HG02973 (cell line): ENCODE results near the gene JAG2.

Experiments
- ATAC-seq: cut with Tn5 transposase; IDR thresholded peaks from one replicate; pipeline ENCODE4 v1.9.1; 2021; ENCODE audit warnings: moderate library complexity; ENCODE audit not compliant: unreplicated experiment

Gene JAG2

DNA sequence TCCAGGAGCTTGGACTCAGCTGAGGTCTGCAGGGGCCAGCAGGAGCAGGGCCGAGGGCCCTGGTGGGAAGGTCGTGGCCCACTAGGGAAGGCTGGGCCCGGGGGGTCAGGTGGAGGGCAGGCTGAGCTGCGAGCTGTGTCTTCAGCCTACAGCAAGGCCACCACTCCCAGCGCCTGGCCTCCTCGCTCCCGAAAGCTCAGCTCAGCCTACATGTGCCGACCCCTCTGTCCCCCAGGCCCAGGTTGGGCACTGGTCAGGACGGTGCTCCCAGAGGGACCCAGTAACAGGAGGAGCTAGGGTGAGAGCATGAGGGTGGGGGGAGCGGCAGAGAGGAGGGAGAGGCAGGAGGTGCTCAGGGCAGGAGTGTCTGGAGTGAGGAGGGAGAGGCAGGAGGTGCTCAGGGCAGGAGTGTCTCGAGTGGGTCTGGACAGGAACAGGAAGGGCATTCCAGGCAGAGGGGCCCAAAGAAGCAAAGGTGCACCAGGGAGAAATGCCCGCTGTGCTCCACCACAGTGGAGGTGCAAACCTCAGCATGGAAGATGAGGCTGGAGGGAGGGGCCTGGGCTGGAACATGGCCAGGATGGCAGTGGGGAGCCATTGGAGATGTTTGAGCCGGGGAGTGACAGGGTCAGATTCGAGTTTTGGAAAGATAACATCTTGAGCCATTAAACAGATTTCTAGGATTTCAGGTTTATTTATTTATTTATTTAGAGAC, 74.2 kb downstream of the JAG2 start:
- no peak for ATAC-seq

- ATAC-seq: peak; percentile 35
Measured at GRCh38 chr14:105093431-105094192, 75.0 kb downstream of the JAG2 start.

DNA sequence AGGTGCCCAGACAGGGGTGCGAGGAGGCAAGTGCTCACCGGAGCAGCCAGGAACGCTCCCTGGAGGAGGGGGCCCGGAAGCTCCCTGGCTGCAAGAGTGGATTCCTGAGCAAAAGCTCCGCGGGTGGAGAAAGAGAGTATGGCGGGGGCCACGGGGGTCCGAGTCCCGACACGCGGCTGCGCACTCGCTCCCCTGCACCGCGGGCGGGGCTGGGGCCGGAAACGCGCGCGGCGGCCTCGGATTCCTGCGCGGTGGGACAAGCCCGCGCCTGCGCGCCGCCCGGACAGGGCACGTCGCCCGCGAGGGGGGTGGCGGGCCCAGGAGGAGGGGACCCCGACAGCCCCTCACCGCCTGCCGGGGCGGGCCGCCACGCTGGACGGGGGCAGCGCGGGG, 75.5 kb downstream of the JAG2 start:
- ATAC-seq: no peak

DNA sequence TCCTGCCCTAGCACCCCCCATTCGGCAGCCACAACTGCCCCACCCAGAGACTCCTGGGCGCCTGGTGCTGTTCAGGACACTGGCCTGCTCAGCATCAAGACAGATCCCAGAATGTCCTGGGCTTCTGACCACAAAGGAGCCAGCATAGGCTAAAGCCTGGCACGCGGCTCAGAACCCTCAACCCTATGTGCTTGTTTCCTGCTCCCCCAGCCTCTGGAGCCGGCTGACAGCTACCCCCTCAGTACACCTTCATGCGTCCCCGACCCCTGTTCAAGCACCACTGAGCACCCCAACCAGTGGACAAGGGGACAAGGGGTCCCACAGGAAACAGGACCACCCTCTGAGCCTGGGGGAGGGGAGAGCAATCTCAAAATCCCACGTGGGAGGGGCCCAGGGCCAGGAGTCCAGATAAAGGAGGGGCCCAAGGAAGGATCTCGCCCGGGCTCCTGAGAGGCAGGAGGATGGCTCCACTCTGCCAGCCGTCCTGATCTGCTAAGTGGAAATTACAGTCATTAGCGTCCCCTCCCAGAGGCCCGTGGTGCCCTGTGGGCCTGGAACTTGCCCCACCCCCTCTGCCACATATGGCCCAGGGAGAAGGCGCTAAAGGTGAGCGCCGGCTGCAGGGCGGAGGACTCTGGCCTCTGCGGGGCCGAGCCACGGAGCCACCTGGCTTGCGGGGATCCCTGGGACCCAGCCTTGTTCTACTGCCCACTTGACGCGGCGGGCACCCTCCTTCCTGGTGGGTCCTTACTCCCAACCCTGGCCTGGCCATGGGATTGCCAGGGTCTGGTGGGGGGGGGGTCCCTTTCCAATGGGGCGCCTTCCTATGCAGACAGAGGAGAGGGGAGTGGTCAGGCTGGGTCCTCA, 76.2 kb downstream of the JAG2 start:
- ATAC-seq: no peak

- no peak for ATAC-seq
Measured at GRCh38 chr14:105091517-105092170, 76.9 kb downstream of the JAG2 start.

- no peak for ATAC-seq
Measured at GRCh38 chr14:105091054-105091516, 77.5 kb downstream of the JAG2 start.
